Cardiac fibroblast (primary cell): Measurements from ENCODE around the gene CTDSP2.
A peak's percentile ranks its signal among the peaks of the same experiment; 100 is the strongest.

Experiments
- DNase-seq, 2 donors: peaks; one replicate each; pipeline versions ENCODE4 v3.0.0 to v3.0.0-alpha.2; 2010; ENCODE audit warnings: low read depth in 2 of 2
- H3K4me3 ChIP-seq, 2 donors: replicated peaks in 1 of 2; 1 replicate in 1 of 2; 2 replicates in 1 of 2; pipeline ENCODE4 v1.5.1; 2011; ENCODE audit warnings: low read depth in 2 of 2, low read length in 2 of 2, mild to moderate bottlenecking in 2 of 2, moderate library complexity in 1 of 2
- TF ChIP-seq, protein P1 (sequence below): IDR thresholded peaks from one replicate; pipeline ENCODE4 v1.5.1; 2011; ENCODE audit warnings: low read depth, mild to moderate bottlenecking, low read length, inconsistent platforms

CTDSP2 gene

DNA sequence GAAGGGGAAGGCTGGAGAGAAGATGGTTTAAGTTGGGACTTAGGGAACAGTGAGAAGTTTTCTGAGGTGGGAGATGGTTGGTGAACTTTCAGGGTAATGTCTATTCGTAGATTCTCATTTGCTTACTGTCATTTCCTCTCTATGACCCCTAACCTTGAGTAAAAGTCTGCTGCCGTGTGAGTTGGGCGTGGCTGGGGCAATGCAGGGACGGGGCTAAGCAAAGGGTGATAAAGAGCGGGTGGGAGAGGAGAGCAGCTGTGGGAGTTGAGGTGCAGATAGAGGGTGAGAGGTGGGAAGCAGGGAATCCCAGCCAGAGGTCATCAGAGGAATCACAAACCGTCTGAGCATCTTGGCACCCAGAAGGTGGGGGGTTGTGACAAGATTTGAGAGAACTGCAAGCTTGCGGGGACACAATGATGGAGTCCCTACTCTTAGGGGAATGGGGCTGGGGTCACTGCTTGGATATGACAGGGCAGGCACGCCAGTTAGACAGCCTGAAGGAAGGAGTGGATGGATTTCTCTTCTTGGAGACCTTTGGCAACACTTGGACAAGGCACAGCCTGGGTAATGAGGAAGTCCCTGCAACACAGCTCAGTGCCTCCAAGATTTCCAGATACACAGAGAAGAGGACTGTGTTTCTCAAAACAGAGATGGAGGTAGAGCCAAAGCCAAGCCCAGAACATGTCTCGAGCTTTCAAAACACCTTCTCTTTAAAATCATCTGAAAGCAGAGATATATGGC lies 45.9 kb upstream of the CTDSP2 start:
- TF ChIP-seq, protein P1, sequence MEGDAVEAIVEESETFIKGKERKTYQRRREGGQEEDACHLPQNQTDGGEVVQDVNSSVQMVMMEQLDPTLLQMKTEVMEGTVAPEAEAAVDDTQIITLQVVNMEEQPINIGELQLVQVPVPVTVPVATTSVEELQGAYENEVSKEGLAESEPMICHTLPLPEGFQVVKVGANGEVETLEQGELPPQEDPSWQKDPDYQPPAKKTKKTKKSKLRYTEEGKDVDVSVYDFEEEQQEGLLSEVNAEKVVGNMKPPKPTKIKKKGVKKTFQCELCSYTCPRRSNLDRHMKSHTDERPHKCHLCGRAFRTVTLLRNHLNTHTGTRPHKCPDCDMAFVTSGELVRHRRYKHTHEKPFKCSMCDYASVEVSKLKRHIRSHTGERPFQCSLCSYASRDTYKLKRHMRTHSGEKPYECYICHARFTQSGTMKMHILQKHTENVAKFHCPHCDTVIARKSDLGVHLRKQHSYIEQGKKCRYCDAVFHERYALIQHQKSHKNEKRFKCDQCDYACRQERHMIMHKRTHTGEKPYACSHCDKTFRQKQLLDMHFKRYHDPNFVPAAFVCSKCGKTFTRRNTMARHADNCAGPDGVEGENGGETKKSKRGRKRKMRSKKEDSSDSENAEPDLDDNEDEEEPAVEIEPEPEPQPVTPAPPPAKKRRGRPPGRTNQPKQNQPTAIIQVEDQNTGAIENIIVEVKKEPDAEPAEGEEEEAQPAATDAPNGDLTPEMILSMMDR, result no peak
- DNase-seq, result no peak

DNA sequence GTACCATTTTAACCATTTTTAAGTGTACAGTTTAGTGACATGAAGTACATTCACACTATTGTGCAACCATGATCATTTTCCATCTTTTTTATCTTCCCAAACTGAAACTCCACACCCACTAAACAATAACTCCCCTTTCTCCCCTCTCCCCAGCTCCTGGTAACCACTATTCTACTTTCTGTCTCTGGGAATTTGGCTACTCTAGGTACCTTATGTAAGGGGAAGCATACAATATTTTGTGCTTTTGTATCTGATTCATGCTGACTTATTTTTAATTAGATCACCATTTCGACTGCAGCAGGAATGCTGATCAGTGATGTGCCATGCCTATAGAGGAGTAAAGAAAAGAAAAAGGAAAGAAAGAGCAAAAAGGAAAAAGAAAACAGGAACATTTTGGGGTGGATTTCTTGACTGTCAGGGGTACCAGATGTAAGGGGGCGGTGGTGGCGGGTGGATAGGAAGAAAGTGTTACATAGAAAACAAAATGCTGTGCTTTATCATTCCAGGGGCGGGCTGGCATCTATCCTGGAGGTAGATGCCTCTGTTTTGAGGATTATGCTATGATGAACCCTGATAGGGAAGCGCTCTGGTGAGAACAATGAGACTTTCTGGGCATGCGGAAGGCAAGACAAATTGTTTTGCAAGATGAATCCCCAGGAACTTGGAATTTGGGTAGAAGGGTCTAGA lies 45.2 kb upstream of the CTDSP2 start:
- DNase-seq, result peak; percentile 16 to 17
- TF ChIP-seq, protein P1, result no peak
- no peak overlapping the region for H3K4me3 ChIP-seq

More for the DNA sequence above, 45.9 kb upstream of the CTDSP2 start:
- H3K4me3 ChIP-seq, result no peak overlapping the region

DNA sequence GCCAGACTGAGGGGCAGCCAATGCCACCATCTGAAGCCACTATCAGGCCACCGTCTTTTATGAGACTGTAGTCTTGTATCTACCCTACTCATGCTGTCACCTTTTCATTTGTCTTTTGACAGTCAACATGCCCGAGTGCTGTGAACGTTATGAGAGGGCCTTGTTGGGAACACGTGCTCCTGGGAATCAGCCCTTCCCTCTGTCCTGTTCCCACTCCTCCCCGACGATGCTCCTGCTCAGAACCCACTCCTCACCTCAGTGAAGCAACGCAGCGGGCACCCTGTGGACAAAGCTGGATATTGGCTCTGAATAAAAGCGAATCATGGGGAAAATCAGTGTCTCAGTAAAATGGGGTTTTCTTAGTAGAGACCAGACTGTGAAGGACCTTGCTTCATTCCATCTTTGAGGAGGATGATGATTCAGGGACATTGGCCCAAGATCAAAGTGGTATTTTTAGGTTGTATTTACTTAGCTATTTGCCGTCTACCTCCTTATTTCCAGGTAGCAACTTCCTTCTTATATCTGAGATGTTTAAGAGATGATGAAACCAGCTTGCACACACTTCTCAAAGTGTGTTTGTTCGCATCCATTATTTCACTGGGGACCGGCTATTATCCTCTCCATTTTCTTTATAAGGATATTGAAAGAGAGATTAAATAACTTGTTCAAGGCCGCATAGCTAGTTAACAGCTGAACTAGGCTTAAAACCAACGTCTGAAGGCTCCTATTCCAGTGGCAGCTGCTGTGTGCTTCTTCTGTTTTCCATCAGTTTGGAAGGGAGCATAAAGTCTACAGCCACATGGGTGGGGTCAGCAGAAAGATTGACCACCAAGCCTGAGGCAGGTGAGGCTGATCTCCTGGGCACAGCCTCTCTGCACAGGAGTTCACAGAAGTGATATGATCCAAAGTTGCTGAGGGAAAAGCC lies 43.9 kb upstream of the CTDSP2 start:
- H3K4me3 ChIP-seq, result no peak overlapping the region
- TF ChIP-seq, protein P1, result no peak
- DNase-seq, result peak; percentile 31 to 75

DNA sequence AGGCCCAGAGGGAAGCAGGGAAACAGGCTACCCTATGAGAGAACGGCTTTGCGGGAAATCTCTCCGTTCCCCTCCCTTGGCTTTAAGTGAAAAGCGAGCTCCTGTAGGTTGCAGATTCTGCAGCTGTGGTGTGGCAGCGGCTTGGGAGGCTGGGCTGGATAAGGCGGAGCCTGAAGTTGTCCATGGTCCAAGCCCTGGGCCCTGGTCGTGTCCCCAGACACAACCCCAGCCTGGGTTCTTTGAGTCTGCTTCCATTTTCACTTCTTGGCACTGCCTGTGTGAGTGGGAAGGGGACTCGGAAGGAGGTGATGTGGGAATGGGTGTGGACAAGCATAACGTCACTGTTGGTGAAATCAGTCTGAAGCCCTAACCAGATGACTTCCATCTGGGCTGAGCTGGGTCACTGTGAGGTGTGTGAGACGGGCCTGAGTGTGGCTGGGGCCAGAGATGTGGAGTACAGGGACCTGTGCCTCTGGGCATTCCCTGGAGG lies 43.0 kb upstream of the CTDSP2 start:
- DNase-seq, result peak; percentile 90 to 98
- H3K4me3 ChIP-seq, result no peak overlapping the region
- TF ChIP-seq, protein P1, result no peak

DNA sequence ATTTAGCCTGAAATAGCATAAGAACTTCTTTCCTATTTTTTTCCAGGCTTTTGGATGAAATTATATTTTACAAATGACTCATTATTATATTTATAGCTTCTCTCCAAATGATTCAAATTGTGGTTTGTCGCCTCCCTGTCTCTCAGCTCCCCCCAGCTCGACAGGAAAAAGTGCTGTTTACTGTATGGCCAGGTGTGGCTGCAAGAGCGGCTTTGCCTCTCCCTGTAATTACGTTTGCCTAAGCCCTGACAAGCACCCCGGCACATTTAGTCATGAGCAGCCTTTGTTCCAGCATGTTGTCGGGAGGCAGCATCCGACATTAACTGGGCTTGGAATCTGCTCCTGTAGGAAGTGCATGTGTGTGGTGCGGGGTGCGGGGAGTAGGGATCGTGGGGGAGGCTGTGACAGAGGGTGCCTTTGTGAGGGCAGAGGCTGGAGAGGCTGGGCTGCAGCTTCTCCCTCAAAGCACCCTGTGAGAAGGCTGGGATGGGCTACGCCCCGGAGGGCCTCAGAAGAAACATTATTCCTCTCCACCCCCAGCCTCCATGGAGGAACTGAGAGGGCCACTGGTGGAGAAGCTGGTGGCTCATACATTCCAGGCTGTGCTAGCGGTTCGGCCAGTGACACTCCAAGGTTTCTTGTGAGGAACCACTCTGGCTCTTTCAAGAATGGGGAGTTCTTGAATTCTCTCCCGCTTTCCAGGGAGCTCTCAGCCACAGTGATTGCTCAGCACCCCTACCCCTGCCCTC lies 42.1 kb upstream of the CTDSP2 start:
- peak; percentile 62 to 74 for DNase-seq
- TF ChIP-seq, protein P1, result no peak
- H3K4me3 ChIP-seq, result peak overlapping the region; percentile 15 to 18
